GM21737 (cell line): ENCODE measurements around the gene MTA3.

Experiments
- ATAC-seq: cut with Tn5 transposase; IDR thresholded peaks from one replicate; pipeline ENCODE4 v1.9.1; 2021; ENCODE audit warnings: mild to moderate bottlenecking, moderate library complexity; ENCODE audit not compliant: unreplicated experiment

Gene MTA3

GRCh38 chr2:42799881-42800280 lies 231.4 kb downstream of the MTA3 start:
- ATAC-seq, result no peak

GRCh38 chr2:42800461-42800962 lies 232.1 kb downstream of the MTA3 start:
- no peak for ATAC-seq

GRCh38 chr2:42800981-42801380 lies 232.5 kb downstream of the MTA3 start:
- ATAC-seq, result no peak

- no peak for ATAC-seq
Observed at GRCh38 chr2:42801381-42801780, 232.9 kb downstream of the MTA3 start.

GRCh38 chr2:42802150-42802549 lies 233.7 kb downstream of the MTA3 start:
- ATAC-seq, result no peak

- ATAC-seq, result no peak
Observed at GRCh38 chr2:42804338-42804737, 235.9 kb downstream of the MTA3 start.

GRCh38 chr2:42804891-42805290 lies 236.5 kb downstream of the MTA3 start:
- no peak for ATAC-seq
